Measurements from ENCODE around the gene DAB1.

GRCh38 chr1:57010511-57010910 lies 413.3 kb downstream of the DAB1 start:
- TF ChIP-seq CTCF (conservative IDR thresholded peaks at IDR 0.05 in 1 of 2, IDR thresholded peaks at IDR 0.05 in 1 of 2; ENCODE audit: extremely low read depth in 1 of 2, insufficient read depth in 1 of 2, low read depth in 1 of 2, low read length in 2 of 2), result no peak
- no peak for TF ChIP-seq EZH2 (IDR thresholded peaks at IDR 0.05; ENCODE audit: borderline replicate concordance, low read length)
